GM19025 (cell line): ENCODE results near the gene SIM2.

Experiments used
- ATAC-seq: cut with Tn5 transposase; IDR thresholded peaks from one replicate; pipeline ENCODE4 v1.9.1; 2021; ENCODE audit warnings: mild to moderate bottlenecking, low read depth, moderate library complexity; ENCODE audit not compliant: unreplicated experiment

SIM2 gene

DNA sequence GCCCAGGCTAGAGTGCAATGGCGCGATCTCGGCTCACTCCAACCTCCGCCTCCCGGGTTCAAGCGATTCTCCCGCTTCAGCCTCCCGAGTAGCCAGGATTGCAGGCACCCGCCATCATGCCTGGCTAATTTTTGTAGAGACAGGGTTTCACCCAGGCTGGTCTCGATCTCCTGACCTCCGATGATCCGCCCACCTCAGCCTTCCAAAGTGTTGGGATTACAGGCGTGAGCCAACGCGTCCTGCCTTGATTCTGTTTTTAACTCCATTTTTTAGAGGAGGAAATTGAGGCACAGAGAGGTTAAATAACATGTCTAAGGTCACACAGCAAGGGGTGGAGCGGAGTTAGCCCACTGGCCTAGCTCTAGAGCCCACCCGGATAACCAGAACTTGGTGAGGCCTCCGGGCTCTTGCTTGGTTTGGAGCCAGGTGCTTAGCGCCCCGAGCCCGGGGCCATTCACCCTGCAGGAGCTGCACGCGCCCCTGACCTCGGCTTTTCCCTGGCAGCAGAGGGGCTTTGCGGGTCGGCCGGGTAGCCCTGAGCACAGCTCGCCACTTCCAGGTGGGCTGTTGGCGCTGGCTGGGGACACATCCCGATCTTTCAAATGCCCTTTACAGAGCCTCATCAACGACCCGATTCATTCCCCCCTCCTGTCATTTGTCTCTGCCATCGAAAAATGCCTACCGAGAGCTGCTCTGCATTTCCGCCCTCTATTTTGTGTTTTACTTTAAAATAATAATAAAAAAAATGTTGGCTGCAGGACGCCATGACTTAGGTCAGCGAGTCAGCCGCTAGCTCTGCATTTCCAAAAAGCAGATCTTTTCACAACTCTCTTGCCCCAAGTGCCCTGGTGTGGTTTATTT lies 11.2 kb downstream of the SIM2 start:
- no peak for ATAC-seq

DNA sequence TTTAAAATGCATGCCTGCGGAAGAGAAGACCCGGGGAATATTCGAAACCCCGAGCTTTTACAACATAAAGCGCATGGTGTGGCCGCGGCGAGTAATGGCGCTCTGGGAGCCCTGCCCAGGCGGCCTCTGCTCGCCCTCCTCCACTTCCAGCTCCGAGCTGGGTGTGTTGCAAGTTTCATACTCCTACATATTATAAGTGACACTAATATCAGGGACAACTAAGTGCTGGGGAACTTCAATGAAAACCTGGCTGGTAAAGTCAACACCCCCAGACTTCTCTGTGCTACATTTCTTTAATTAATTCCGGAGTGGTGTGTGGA lies 11.8 kb downstream of the SIM2 start:
- no peak for ATAC-seq

DNA sequence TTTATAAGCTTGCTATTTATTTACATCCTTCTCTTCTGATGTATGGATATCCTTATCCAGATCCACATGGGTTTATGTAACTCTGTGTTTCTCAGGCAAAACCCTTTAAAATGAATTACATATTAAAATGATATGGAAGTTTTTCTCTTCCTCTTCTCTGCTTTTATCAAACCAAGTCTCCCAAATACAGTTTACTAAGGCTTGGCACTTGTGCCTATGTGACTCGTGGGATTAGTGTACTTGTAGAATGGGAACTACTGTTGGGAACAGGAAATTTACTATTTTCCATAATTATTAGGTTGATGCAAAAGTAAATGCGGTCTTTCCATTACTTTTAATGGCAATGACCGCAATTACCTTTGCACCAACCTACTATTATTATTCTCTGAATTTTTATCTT lies 14.8 kb downstream of the SIM2 start:
- no peak for ATAC-seq

DNA sequence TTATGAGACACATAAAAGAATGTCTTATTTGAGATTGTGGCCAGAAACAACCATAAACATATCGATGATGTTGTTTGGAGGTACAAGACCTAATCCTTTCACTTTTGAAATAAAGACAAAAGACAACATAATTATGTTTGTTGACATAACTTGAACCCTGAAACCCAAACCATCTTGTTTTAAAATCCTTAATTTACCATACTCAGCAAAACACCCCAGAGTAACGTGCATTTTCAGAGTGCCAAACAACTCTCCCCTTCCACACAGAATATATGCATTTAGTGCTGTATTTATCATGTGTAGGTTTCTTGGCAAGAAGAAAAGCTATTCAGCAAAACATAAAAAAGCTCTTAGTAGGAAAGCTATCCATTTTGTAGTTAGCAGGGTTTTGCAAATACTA lies 17.5 kb downstream of the SIM2 start:
- ATAC-seq: no peak

DNA sequence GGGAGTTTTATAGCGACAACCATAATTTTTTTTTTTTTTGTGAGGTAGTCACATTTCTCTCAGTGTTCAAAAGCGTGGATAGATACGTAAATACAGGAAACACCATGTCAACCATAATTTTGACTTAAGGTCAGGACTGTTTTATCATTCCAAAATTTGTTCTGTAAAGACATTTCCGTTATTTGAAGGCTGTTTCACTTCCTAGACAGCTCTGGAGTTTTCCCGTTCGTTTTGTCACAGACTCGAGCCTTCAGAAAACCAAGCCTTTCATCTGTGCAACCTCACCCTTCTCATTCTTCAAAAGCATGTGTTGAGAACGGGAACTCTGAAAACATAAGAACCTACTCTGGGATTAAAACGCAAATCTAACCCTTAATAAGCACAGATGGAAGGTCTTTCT lies 17.9 kb downstream of the SIM2 start:
- no peak for ATAC-seq

DNA sequence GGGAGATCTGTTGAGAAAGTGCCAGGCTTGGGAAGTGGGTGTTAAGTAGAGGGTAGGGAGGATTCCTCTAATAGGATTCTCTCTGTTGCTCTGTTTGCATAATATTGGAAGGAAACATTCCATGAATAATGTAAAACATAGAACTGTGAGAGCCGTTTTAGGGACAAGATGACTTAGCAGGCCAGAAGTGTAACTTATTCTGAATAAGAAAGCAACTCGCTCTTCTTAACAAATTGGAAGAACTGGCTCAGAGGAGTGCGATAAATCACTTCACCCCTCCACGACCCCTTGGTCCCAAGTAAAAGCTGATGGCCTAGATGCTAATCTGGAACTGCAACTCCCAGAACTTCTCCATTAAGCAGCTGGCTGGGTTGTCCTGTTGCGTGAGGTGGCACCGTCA lies 19.1 kb downstream of the SIM2 start:
- no peak for ATAC-seq

DNA sequence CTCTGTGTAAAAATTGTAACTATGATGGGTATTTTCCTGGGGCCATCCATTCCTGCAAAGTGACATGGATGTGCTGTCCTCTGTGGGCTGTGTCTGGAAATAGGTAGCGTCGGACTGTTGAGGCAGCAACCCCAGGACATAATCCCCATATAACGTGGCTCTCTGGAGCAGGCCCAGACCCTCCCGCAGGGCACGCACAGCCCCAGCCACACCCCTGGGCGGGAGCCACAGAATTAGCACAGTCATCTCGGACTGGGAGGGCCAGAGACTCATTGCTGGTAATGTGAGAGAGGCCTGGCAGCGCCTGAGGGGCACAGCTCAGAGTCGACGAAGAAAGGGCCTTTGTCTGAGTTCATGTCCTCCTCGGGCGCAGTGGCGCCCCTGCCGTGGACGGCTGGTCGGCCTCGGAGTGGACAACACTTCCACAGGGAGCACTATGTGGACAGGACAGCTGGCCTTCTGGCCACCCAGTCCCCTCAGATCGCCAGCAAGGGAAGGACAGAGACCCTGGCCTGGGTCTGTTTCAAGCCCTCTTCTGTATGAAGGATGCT lies 20.1 kb downstream of the SIM2 start:
- no peak for ATAC-seq

DNA sequence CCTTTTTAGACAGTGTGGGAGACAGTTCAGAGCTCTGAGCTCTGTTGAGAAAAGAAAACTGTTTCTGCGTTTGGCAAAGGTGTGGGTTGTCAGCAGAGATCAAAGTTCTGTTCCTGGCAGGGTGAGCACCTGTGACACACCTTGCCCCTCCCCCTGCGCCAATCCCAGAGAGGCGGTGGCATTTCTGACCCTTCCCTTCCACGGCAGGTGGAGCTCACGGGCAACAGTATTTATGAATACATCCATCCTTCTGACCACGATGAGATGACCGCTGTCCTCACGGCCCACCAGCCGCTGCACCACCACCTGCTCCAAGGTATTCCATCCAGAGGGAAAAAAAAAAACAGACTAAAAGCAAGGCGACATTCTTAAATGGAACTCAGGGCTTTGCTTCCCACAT lies 20.7 kb downstream of the SIM2 start:
- no peak for ATAC-seq

DNA sequence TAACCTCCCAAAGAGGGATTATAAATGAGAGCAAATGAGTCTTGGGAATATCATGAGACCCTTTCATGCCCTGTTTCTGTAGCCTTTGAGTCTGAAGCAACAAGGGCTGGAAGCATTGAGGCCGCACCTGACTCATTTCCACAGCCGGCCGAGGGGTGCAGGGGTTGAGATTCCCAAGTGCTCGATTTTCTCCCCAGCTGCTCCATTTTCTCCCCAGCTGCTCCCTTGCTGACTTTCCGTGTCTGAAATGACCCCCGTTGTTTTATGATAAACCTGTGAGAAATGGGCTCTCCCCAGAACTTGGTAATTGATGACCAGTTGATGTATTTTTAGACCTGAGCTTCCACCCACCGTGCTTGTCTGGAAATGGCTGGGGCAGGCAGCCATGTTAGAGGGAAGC lies 22.9 kb downstream of the SIM2 start:
- no peak for ATAC-seq

DNA sequence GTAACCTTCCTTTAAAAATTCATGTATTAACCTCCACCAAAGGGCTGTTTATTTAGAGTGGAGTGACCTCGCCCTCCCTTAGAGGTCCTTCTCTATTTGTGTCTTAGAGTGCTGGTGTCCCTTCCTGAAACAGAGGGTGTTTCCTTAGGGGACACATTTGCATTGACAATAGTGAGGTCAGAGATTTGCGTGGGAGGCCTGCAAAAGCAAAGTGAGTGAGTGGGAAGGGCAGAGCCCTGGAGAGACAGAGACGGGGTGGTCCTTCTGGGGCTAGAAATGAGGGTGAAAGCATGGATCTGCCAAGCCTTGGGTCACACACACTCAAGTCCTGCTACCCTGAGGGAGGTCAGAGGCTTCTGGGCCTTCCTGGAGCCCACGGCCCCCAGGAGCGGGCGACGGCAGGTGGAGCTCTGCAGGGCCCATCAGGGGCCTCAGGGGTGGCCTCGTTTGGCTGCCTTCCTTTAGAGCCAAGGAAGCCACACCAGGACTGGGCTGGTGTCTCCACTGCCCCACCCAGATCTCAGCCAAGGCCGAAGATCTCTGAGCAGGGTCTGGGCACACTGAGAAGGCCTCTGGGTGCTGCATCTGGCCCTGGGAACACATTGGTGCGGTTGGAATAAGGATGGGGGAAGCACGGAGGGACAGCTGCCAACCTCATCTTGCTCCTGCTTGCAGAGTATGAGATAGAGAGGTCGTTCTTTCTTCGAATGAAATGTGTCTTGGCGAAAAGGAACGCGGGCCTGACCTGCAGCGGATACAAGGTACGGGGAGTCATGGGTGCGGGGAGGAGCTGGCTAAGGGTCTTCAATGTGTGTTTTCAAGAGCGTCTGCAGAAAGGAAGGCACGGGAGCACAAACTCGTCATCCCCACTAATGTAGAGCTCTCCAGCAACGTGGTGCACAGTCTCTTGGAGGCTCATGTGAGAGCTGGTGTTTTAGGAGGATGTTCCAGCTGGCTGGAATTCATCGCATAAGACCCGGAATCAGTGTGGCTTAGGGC lies 23.8 kb downstream of the SIM2 start:
- no peak for ATAC-seq

DNA sequence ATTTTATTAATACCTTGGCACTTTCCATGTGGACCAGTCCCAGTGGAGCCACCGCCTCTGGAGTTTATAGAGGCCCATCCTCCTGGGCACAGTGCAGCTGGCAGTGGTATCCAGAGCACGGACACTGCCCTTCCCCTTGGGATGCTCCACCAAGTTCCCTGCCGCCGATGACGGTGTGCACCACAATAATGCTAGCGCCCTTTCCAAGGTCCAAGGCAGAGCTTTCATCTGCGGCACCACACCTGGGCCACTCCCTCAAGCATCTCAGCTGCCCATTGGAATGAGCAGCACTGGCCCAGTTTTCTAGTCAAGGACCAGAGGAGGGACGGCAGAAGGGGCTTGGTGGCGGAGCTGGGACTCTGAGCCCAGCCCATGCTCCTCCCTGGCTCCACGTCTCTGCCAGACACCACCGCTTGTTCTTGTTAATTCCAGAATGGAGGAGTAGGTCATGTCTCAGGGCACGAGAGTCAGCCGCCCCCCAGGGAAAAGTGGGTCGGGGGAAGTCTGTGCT lies 24.5 kb downstream of the SIM2 start:
- ATAC-seq: no peak

DNA sequence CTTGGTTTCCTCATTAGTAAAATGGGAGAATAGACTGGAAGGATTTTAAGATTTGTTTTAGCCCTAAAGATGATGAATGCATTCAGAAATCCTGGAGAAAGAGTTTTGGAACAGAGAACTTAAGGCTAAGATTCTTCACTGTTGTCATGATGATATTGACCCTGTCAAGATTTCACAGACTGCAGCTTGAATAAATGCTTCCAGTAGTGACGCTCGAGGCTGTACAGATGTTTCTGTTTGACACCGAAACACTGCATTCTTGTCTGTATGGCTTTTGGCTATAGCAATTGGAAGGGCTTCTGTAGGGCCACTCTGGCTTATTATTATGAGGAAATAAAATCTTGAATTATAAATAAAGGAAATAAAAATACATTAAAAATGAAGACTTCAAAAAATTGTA lies 25.7 kb downstream of the SIM2 start:
- ATAC-seq: no peak

DNA sequence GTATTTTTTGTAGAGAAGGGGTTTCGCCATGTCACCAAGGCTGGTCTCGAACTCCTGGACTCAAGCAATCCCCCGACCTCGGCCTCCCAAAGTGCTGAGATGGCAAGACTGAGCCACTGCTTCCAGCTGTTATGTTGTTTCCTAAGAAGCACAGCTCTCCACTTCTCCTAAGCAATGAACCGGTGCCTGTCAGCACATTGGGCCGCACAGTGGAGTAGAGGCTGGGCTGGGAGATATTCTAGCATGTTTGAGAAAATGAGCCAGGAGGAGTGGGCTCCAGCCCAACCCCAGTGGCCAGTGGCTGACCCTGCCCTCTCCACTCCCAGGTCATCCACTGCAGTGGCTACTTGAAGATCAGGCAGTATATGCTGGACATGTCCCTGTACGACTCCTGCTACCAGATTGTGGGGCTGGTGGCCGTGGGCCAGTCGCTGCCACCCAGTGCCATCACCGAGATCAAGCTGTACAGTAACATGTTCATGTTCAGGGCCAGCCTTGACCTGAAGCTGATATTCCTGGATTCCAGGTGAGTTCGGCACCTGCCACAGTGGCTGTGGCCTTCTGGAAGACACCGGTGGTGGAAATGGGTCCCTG lies 27.0 kb downstream of the SIM2 start:
- ATAC-seq: no peak

DNA sequence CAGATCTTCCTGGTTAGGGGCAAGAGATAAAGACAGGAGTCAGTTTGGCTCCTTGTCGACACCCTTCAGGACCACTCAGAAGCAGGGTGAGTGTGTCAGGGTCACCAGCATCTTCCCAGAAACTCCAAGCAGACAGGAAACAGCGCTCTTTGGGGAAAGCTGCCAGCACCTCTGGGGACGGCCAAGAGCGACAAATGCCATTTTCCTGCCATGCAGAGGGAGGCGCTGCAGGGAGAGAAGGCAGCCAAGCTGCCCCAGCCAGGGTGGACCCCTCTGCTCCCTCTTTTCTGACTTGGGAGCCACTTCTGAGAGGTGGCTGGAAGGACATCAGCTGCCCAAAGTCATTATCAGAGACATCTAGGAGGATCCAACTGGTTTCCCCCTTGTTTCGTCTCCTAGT lies 29.0 kb downstream of the SIM2 start:
- no peak for ATAC-seq

DNA sequence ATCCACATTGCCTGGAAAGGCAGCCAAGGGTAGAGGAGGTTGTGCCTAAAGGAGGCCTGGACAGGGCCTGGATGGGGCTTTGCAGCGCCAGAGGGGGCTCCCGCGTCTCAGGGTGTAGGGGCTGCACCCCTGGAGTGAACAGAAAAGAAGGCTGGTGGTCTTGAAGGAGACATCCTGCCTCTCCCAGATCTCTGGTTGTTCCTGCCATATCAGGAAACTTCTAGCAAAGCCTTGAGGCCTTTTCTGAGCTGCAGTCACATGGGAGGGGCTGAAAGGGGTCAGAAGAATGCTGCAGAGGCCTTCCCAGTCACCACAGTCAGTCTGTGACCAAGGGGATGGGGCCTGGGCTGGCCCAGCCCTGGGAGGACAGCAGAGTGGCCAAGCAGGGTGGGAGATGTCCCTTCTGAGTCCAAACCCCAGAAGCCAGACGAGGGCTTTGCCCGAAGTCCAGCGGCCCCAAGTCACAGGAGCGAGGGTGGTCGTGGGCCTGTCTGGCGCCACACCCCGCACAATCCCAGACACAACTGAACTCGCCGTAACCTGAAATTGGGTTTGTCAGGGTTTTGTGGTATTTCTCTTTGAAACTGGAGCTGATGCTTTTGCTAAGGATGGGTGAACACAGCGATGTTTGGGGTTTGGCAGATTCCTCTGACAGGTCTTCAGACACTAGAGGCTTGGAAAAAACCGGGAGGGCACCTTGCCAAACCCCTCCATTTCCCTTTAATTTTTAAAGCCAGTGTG lies 29.6 kb downstream of the SIM2 start:
- ATAC-seq: no peak

DNA sequence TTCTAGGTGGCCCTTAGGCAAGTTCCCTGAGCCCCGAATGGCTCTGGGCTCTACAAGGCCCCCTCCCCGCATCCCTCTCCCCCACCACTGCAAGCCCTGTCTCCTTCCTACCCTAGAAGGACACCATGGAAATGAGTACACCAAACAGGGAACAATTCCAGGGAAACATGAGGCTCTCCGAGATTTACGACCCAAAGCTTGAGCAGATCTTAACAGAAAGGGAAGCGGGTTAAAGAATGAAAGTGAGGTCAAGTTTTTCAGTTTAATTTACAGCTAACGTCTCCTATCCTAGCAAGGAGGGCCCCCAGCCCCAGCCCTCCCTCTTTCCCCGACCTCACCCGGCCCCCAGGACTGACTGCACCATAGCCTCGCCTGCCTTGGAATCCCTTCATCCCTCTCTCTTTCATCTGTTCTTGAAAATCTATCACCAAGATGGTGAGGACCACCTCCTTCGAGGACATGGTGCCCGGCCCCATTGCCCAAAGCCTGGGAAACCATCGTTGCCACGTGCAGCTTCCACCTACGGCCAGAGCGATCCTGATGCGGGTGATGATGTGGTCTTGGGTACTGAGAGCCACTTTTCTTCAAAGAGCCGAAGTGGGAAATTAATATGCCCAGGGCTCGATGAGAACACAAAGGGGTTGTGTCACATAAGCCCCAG lies 30.5 kb downstream of the SIM2 start:
- no peak for ATAC-seq

DNA sequence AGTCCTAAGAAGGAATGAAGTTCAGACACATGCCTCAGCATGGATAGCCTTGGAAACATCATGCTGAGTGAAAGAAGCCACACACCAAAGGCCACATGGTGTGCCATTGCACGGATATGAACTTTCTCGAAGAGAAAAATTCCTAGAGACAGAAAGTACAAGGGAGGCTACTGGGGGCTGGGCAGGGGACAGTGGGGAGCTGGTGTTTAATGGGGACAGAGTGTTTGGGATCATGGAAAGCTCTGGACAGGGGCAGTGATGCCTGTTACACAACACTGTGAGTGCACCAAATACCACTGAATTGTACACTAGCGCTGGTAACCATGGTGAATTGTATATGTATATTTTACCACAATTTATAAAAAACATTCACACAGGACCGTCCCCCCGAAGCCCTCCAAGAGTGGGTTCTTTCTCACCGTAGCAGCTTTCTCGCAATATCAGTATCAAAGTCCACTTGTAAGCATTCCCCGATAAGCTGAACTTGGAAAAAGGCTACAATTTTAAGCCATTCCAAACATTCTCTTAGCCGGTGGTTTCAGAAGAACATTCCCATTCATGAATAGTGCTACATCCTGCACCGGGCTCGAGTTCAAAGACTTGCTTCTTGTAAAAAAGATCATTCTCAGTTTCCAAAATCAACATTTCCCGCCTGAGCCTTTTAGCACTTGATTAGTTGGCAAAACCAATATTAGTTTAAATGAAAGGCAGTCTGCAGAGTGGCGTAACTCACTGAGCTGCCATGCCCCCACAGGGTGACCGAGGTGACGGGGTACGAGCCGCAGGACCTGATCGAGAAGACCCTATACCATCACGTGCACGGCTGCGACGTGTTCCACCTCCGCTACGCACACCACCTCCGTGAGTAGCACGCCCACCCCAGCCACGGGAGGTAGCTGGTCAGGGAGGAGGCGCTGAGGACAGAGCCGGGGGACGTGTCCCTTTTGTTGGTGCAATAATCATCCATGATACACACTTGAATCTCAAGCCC lies 31.7 kb downstream of the SIM2 start:
- ATAC-seq: no peak

DNA sequence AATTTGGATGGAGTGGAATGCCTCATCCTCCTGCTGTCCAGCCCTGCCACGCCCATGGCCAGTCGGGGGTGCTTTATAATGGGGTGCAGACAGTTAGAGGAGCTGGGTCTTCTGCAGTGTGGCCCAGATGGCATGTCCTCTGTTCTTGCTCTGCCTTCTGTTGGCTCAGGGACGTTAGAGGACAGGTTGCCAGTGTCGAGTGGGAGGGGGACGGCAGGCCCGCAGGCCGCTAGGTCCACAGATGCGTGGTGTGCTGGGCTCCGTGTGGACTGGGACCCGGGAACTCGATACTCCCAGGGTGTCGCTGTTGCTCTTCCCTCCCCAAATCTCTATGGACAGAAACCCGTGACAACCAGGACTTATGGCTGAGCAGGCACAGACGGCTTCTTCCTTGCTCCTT lies 33.3 kb downstream of the SIM2 start:
- no peak for ATAC-seq
